ENCODE data around the gene LZTR1.

- TF ChIP-seq, protein P1, sequence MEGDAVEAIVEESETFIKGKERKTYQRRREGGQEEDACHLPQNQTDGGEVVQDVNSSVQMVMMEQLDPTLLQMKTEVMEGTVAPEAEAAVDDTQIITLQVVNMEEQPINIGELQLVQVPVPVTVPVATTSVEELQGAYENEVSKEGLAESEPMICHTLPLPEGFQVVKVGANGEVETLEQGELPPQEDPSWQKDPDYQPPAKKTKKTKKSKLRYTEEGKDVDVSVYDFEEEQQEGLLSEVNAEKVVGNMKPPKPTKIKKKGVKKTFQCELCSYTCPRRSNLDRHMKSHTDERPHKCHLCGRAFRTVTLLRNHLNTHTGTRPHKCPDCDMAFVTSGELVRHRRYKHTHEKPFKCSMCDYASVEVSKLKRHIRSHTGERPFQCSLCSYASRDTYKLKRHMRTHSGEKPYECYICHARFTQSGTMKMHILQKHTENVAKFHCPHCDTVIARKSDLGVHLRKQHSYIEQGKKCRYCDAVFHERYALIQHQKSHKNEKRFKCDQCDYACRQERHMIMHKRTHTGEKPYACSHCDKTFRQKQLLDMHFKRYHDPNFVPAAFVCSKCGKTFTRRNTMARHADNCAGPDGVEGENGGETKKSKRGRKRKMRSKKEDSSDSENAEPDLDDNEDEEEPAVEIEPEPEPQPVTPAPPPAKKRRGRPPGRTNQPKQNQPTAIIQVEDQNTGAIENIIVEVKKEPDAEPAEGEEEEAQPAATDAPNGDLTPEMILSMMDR (IDR thresholded peaks at IDR 0.05) = no peak
- TF ChIP-seq POLR2A (IDR thresholded peaks at IDR 0.05) (no peak), POLR2AphosphoS5 (IDR thresholded peaks at IDR 0.05) (no peak), EP300 (IDR thresholded peaks at IDR 0.05) (no peak)
Observed at GRCh38 chr22:21022955-21023614, 41.0 kb downstream of the LZTR1 start.
